ENCODE measurements around the gene FBP2. TPM values are rescaled to one million over a fixed set of nuclear protein-coding genes. Genes with fewer than 3 reads are reported as not detected.

The FBP2 gene
- total and polyA plus RNA-seq, 10 of the 15 experiments (the other 5 are each of a cell fraction or from before 2014, with no cell fraction given): 0.07 to 1.1 (median 0.12) TPM; not detected in 6

- TF ChIP-seq ZNF592 (IDR thresholded peaks at IDR 0.05) (no peak), SMAD5 (IDR thresholded peaks at IDR 0.05; ENCODE audit: low read depth) (no peak)
- TF ChIP-seq, protein P1, sequence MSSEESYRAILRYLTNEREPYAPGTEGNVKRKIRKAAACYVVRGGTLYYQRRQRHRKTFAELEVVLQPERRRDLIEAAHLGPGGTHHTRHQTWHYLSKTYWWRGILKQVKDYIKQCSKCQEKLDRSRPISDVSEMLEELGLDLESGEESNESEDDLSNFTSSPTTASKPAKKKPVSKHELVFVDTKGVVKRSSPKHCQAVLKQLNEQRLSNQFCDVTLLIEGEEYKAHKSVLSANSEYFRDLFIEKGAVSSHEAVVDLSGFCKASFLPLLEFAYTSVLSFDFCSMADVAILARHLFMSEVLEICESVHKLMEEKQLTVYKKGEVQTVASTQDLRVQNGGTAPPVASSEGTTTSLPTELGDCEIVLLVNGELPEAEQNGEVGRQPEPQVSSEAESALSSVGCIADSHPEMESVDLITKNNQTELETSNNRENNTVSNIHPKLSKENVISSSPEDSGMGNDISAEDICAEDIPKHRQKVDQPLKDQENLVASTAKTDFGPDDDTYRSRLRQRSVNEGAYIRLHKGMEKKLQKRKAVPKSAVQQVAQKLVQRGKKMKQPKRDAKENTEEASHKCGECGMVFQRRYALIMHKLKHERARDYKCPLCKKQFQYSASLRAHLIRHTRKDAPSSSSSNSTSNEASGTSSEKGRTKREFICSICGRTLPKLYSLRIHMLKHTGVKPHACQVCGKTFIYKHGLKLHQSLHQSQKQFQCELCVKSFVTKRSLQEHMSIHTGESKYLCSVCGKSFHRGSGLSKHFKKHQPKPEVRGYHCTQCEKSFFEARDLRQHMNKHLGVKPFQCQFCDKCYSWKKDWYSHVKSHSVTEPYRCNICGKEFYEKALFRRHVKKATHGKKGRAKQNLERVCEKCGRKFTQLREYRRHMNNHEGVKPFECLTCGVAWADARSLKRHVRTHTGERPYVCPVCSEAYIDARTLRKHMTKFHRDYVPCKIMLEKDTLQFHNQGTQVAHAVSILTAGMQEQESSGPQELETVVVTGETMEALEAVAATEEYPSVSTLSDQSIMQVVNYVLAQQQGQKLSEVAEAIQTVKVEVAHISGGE (CRISPR knock-in tag; IDR thresholded peaks at IDR 0.05): no peak
- TF ChIP-seq, protein P2, sequence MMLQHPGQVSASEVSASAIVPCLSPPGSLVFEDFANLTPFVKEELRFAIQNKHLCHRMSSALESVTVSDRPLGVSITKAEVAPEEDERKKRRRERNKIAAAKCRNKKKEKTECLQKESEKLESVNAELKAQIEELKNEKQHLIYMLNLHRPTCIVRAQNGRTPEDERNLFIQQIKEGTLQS (IDR thresholded peaks at IDR 0.05; ENCODE audit: borderline replicate concordance, extremely low read depth, low read depth, low read length): no peak
Measured at GRCh38 chr9:94627287-94627686, 33.7 kb upstream of the FBP2 start (continued).
